Measurements from ENCODE around the gene TNPO3.

DNA sequence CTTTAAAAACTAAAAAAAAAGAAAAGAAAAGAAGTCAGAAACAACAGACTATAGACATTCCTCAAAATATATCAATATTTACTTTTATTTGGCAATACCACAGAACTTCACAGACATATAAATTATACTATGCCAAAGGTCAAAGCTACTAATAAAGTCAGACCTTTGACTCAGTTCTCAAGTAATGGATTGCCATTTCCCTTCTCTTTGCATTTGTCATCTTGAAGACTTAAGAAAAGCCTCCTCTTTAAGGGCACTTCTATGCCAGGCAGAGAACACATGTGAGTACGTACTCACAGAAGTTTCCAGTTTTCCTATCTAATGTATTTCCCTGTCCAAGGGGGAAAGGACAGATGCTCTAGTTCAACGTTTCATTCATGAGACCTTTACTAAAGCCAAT lies 37.6 kb downstream of the TNPO3 start:
- no peak for TF ChIP-seq POLR2AphosphoS5 (IDR thresholded peaks at IDR 0.05)
- TF ChIP-seq, protein P1, sequence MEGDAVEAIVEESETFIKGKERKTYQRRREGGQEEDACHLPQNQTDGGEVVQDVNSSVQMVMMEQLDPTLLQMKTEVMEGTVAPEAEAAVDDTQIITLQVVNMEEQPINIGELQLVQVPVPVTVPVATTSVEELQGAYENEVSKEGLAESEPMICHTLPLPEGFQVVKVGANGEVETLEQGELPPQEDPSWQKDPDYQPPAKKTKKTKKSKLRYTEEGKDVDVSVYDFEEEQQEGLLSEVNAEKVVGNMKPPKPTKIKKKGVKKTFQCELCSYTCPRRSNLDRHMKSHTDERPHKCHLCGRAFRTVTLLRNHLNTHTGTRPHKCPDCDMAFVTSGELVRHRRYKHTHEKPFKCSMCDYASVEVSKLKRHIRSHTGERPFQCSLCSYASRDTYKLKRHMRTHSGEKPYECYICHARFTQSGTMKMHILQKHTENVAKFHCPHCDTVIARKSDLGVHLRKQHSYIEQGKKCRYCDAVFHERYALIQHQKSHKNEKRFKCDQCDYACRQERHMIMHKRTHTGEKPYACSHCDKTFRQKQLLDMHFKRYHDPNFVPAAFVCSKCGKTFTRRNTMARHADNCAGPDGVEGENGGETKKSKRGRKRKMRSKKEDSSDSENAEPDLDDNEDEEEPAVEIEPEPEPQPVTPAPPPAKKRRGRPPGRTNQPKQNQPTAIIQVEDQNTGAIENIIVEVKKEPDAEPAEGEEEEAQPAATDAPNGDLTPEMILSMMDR (IDR thresholded peaks at IDR 0.05) = no peak

All from suprapubic skin (tissue), 3 donors.